ENCODE results near the gene USH2A. TPM values are rescaled to one million over a fixed set of nuclear protein-coding genes. Genes with fewer than 3 reads are reported as not detected.

Gene USH2A
- total RNA-seq, 1 experiment from 2014 or later, result not detected

DNA sequence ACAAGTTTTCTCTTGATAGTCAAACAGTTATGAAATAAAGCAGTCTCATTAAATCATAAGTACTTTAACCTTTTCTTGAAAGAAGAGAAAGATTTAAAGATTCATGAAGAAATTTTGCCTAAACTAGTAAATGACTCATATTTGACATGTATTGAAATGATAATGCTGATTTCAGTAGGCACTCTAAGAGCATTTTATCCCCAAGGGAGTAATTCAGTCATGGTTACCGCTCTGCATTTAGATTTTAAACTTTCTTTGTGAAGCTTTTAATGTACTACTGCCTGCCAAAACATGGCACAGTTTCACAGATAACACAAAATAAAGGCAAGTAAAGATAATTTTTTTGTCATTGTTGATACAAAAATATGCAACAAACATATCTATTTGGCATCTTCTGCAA is 6.8 kb downstream of the USH2A start:
- no peaks in the 10 kb centered on the region for H3K36me3 ChIP-seq (ENCODE audit: control insufficient read depth in 1 of 2, insufficient read depth in 2 of 2, low read length in 2 of 2)
- no peak overlapping the region for H2AFZ ChIP-seq (ENCODE audit: low read depth, low read length, poor library complexity, severe bottlenecking)
- DNase-seq (ENCODE audit: low read depth, low spot score) (no peak), ATAC-seq (no peak)
- BruUV-seq (replicated peaks), result no TSS peak
- H3K27ac ChIP-seq (ENCODE audit: low read depth, low read length), result no peak overlapping the region
- H3K9me3 ChIP-seq (ENCODE audit: control insufficient read depth in 1 of 2, insufficient read depth in 1 of 2, low read depth in 1 of 2, low read length in 2 of 2), result no peaks in the 10 kb centered on the region; a peak in 1 of 4 replicates
- no peaks in the 10 kb centered on the region for H4K20me1 ChIP-seq (ENCODE audit: insufficient read depth)
- ChIA-PET POLR2A (no interaction called here), CTCF (no interaction called here), RAD21 (ENCODE audit: low non-redundant PET in 1 of 2, low total read pairs in 2 of 2, uncharacterized antibody in 2 of 2, unreplicated experiment in 2 of 2) (no interaction called here)
- H3K79me2 ChIP-seq (ENCODE audit: insufficient read depth, low read length), result no peaks in the 10 kb centered on the region
- H3K4me3 ChIP-seq (replicated peaks in 1 of 2; ENCODE audit: low read depth in 1 of 2, low read length in 2 of 2), result no peak overlapping the region
- no peaks in the 10 kb centered on the region; the same call in 1 of the 2 replicates for H3K27me3 ChIP-seq (ENCODE audit: insufficient read depth, low read length)
- no peaks in the 10 kb centered on the region for H3K9me2 ChIP-seq (ENCODE audit: insufficient read depth)
- H3K4me1 ChIP-seq (ENCODE audit: control insufficient read depth in 1 of 2, insufficient read depth in 2 of 2, low read length in 2 of 2), result no peaks in the 10 kb centered on the region
- H3K9ac ChIP-seq (ENCODE audit: low read length), result no peak overlapping the region
- TF ChIP-seq, protein P1, sequence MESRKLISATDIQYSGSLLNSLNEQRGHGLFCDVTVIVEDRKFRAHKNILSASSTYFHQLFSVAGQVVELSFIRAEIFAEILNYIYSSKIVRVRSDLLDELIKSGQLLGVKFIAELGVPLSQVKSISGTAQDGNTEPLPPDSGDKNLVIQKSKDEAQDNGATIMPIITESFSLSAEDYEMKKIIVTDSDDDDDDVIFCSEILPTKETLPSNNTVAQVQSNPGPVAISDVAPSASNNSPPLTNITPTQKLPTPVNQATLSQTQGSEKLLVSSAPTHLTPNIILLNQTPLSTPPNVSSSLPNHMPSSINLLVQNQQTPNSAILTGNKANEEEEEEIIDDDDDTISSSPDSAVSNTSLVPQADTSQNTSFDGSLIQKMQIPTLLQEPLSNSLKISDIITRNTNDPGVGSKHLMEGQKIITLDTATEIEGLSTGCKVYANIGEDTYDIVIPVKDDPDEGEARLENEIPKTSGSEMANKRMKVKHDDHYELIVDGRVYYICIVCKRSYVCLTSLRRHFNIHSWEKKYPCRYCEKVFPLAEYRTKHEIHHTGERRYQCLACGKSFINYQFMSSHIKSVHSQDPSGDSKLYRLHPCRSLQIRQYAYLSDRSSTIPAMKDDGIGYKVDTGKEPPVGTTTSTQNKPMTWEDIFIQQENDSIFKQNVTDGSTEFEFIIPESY (IDR thresholded peaks at IDR 0.05; ENCODE audit: extremely low read depth, insufficient replicate concordance, low read length), result no peak
- TF ChIP-seq POLR2AphosphoS5 (IDR thresholded peaks at IDR 0.05; ENCODE audit: low read depth, low read length) (no peak), ZNF274 (IDR thresholded peaks at IDR 0.05; ENCODE audit: low read depth, low read length) (no peak), RAD21 (IDR thresholded peaks at IDR 0.05; ENCODE audit: low read depth) (no peak), FOSL1 (IDR thresholded peaks at IDR 0.05; ENCODE audit: low read depth) (no peak), SIN3A (IDR thresholded peaks at IDR 0.05; ENCODE audit: low read depth) (no peak), EZH2 (IDR thresholded peaks at IDR 0.05) (no peak), ELF1 (IDR thresholded peaks at IDR 0.05; ENCODE audit: borderline replicate concordance, low read depth) (no peak)
- TF ChIP-seq, protein P2, sequence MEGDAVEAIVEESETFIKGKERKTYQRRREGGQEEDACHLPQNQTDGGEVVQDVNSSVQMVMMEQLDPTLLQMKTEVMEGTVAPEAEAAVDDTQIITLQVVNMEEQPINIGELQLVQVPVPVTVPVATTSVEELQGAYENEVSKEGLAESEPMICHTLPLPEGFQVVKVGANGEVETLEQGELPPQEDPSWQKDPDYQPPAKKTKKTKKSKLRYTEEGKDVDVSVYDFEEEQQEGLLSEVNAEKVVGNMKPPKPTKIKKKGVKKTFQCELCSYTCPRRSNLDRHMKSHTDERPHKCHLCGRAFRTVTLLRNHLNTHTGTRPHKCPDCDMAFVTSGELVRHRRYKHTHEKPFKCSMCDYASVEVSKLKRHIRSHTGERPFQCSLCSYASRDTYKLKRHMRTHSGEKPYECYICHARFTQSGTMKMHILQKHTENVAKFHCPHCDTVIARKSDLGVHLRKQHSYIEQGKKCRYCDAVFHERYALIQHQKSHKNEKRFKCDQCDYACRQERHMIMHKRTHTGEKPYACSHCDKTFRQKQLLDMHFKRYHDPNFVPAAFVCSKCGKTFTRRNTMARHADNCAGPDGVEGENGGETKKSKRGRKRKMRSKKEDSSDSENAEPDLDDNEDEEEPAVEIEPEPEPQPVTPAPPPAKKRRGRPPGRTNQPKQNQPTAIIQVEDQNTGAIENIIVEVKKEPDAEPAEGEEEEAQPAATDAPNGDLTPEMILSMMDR (IDR thresholded peaks at IDR 0.05 in 2 of 3, conservative IDR thresholded peaks at IDR 0.05 in 1 of 3; ENCODE audit: borderline replicate concordance in 1 of 3, insufficient read depth in 1 of 3, low read depth in 2 of 3, low read length in 2 of 3), result no peak
- TF ChIP-seq, protein P3, sequence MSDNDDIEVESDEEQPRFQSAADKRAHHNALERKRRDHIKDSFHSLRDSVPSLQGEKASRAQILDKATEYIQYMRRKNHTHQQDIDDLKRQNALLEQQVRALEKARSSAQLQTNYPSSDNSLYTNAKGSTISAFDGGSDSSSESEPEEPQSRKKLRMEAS (IDR thresholded peaks at IDR 0.05), result no peak
- intact Hi-C loops (cut with micrococcal nuclease), result no loop called here
- H3K4me2 ChIP-seq (ENCODE audit: low read length), result no peak overlapping the region

Measured in HCT116 (cell line).